Hepatocyte (in vitro differentiated cells): ENCODE measurements around the gene SFT2D2. TPM values are rescaled to one million over a fixed set of nuclear protein-coding genes. Genes with fewer than 3 reads are reported as not detected.

Source experiments
- DNase-seq: peaks from one replicate; pipeline ENCODE4 v3.0.0-alpha.2; 2016; ENCODE audit warnings: low spot score
- H2AFZ ChIP-seq: fragments of 200-600 bp; sonication (generic); 2 replicates; pipeline ENCODE4 v1.6.0; 2016; ENCODE audit warnings: antibody characterized with exemption, mild to moderate bottlenecking
- H3K27ac ChIP-seq: fragments of 200-600 bp; sonication (generic); 2 replicates; pipeline ENCODE4 v1.5.1; 2016; ENCODE audit warnings: mild to moderate bottlenecking
- H3K27me3 ChIP-seq: fragments of 200-600 bp; sonication (generic); 2 replicates; pipeline ENCODE4 v1.6.1; 2016
- H3K36me3 ChIP-seq: fragments of 200-600 bp; sonication (generic); replicated peaks from 2 replicates; pipeline ENCODE4 v1.5.1; 2016; ENCODE audit warnings: low read depth; ENCODE audit not compliant: insufficient read depth
- H3K4me1 ChIP-seq: fragments of 200-600 bp; sonication (generic); 2 replicates; pipeline ENCODE4 v1.5.1; 2016; ENCODE audit warnings: mild to moderate bottlenecking, moderate library complexity; ENCODE audit not compliant: insufficient read depth
- H3K4me2 ChIP-seq: fragments of 200-600 bp; sonication (generic); 2 replicates; pipeline ENCODE4 v1.6.0; 2016
- H3K4me3 ChIP-seq: fragments of 200-600 bp; sonication (generic); 2 replicates; pipeline ENCODE4 v1.5.1; 2016; ENCODE audit warnings: mild to moderate bottlenecking
- H3K79me2 ChIP-seq: fragments of 200-600 bp; sonication (generic); 2 replicates; pipeline ENCODE4 v1.6.0; 2017; ENCODE audit warnings: mild to moderate bottlenecking
- H3K9me2 ChIP-seq: fragments of 200-600 bp; sonication (generic); replicated peaks from 2 replicates; pipeline ENCODE4 v1.6.0; 2017; ENCODE audit warnings: mild to moderate bottlenecking; ENCODE audit not compliant: insufficient read depth
- H3K9me3 ChIP-seq: fragments of 200-600 bp; sonication (generic); 2 replicates; pipeline ENCODE4 v1.5.1; 2016; ENCODE audit warnings: low read depth, mild to moderate bottlenecking
- H4K20me1 ChIP-seq: fragments of 200-600 bp; sonication (generic); 2 replicates; pipeline ENCODE4 v1.6.0; 2016; ENCODE audit warnings: mild to moderate bottlenecking; ENCODE audit not compliant: insufficient read depth, poor library complexity, severe bottlenecking
- EZH2 ChIP-seq: fragments of 200-600 bp; sonication (generic); IDR thresholded peaks from 2 replicates; pipeline ENCODE4 v1.6.1; 2016; ENCODE audit warnings: antibody characterized with exemption, mild to moderate bottlenecking, borderline replicate concordance
- EZH2phosphoT487 ChIP-seq: fragments of 200-600 bp; sonication (generic); IDR thresholded peaks from one replicate; pipeline ENCODE4 v1.6.1; 2018; ENCODE audit warnings: antibody characterized with exemption, mild to moderate bottlenecking, low read depth, moderate library complexity; ENCODE audit not compliant: unreplicated experiment, severe bottlenecking
- WGBS: methylation state at CpG from one replicate; pipeline ENCODE4 v1.1.6; 2016; ENCODE audit warnings: low lambda C conversion rate; ENCODE audit errors: missing lambda C conversion rate; 5-methylcytosine and 5-hydroxymethylcytosine counted together
- polyA plus RNA-seq: library from polyadenylated mRNA; unstranded; fragments of >200 nt; fragmentation: Nextera tagmentation; extraction: Ambion mirVana; gene quantifications from 2 replicates; pipeline ENCODE4 v1.2.1, GENCODE V29; 2016
- total RNA-seq: library from RNA; depleted of rRNA; stranded (reverse); fragments of >200 nt; gene quantifications from 2 replicates; pipeline ENCODE4 v1.2.3, GENCODE V29; 2014
- TF ChIP-seq, protein P1 (sequence below): fragments of 200-600 bp; sonication (generic); IDR thresholded peaks from 2 replicates; pipeline ENCODE4 v1.5.1; 2016; ENCODE audit warnings: antibody characterized with exemption, mild to moderate bottlenecking; ENCODE audit not compliant: poor library complexity

Gene SFT2D2
- total and polyA plus RNA-seq, 2 experiments from 2014 or later = 31.5 to 36.9 TPM

DNA sequence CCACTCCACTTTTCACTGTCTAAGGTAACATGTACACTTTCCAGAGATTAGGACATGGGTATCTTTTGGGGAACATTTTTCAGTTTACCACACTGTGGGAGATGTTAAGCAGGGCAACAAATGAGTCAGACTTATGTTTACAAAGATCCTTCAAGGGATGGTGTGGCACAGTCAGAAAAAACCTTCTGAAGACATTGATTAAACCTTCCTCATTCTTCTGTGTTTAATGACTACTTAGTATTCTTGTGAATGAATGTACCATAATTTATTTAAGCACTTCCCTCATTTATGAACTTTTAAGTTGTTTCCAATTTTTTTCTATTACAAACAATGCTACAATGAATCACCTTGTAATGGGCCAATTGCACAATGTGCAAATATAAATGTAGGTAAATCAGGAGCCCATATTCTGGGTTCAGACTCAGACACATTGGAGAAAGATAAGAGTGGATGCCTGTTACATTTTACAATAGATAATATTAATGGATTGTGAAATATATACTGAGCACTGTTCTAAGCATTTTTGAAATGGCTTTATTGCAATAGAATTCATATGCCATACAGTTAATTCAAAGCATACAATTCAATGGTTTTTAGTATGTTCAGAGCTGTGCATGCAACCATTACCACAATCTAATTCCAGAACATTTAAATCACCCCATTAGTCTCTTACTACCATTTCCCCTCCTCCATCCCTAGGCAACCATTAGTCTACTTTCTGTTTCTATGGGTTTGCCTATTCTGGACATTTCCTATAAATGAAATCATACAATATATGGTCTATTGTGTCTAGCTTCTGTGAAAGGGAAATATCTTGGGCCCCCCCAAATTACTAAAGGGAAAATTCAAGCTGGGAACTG, 1.9 kb upstream of the SFT2D2 start:
- peaks cover 7% of the 10 kb centered on the region for H3K4me1 ChIP-seq
- H3K36me3 ChIP-seq = no peaks in the 10 kb centered on the region
- H3K9me3 ChIP-seq = no peaks in the 10 kb centered on the region
- no peak overlapping the region for H3K4me2 ChIP-seq
- H4K20me1 ChIP-seq = no peaks in the 10 kb centered on the region
- no peak overlapping the region for H3K27ac ChIP-seq
- H3K79me2 ChIP-seq = peaks cover 30% of the 10 kb centered on the region
- no peak overlapping the region for H2AFZ ChIP-seq
- TF ChIP-seq EZH2phosphoT487 = no peak
- TF ChIP-seq, protein P1, sequence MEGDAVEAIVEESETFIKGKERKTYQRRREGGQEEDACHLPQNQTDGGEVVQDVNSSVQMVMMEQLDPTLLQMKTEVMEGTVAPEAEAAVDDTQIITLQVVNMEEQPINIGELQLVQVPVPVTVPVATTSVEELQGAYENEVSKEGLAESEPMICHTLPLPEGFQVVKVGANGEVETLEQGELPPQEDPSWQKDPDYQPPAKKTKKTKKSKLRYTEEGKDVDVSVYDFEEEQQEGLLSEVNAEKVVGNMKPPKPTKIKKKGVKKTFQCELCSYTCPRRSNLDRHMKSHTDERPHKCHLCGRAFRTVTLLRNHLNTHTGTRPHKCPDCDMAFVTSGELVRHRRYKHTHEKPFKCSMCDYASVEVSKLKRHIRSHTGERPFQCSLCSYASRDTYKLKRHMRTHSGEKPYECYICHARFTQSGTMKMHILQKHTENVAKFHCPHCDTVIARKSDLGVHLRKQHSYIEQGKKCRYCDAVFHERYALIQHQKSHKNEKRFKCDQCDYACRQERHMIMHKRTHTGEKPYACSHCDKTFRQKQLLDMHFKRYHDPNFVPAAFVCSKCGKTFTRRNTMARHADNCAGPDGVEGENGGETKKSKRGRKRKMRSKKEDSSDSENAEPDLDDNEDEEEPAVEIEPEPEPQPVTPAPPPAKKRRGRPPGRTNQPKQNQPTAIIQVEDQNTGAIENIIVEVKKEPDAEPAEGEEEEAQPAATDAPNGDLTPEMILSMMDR = no peak
- no peak for TF ChIP-seq EZH2
- no peaks in the 10 kb centered on the region for H3K27me3 ChIP-seq
- DNase-seq = no peak
- H3K9me2 ChIP-seq = no peaks in the 10 kb centered on the region
- H3K4me3 ChIP-seq = no peak overlapping the region

DNA sequence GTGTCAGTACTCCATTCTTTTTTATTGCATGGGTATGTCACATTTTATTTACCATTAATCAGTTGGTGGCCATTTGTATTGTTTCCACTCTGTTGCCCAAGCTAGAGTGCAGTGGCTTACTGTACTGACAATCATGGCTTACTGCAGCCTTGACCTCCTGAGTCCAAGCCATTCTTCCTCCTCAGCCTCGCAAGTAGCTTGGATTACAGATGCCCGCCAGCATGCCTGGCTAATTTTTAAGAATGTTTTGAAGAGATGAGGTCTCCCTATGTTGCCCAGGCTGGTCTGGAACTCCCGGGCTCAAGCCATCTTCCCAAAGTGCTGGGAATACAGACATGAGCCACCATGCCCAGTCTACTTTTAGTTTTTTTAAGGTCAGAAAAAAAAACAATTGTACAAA, 813 bp upstream of the SFT2D2 start:
- Histone ChIP-seq H3K9me3 (no peaks in the 10 kb centered on the region), H3K27ac (peak overlapping the region; percentile 96), H3K79me2 (peaks cover 41% of the 10 kb centered on the region), H3K4me2 (peak overlapping the region; percentile 97), H4K20me1 (no peaks in the 10 kb centered on the region), H3K4me3 (peak overlapping the region; percentile 93), H3K9me2 (no peaks in the 10 kb centered on the region), H3K4me1 (peaks cover 7% of the 10 kb centered on the region), H2AFZ (no peak overlapping the region), H3K27me3 (no peaks in the 10 kb centered on the region), H3K36me3 (no peaks in the 10 kb centered on the region)
- TF ChIP-seq EZH2 = no peak
- TF ChIP-seq, protein P1 = no peak
- TF ChIP-seq EZH2phosphoT487 = no peak
- no peak for DNase-seq
- WGBS = 95% methylated on average over 3 of the region's 3 CpGs

DNA sequence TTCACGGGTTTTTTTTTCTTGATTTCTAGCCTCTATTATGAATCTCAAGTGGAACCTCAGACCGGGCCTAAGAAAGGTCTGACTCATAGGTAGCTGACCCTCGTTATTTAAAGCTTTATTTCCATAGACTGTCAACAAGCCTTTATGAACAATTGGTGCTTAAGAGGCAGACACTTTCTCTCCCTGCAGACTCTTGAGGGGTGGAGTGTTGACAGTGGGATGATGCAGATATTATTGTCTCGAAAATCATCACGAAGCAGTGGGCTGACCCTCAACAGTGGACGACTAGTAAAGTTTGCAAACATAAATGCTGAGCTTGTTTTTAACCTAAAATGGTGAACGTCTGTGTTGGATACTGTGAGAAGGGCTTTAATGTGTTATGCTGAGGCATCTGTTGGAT, 1.8 kb downstream of the SFT2D2 start:
- H3K4me2 ChIP-seq = peak overlapping the region; percentile 97
- H3K79me2 ChIP-seq = peaks cover 64% of the 10 kb centered on the region
- no peak overlapping the region for H3K27ac ChIP-seq
- peaks cover 3% of the 10 kb centered on the region for H4K20me1 ChIP-seq
- no peak overlapping the region for H3K4me3 ChIP-seq
- 58% methylated on average over 7 of the region's 7 CpGs for WGBS
- no peak overlapping the region for H2AFZ ChIP-seq
- no peaks in the 10 kb centered on the region for H3K27me3 ChIP-seq
- H3K9me3 ChIP-seq = no peaks in the 10 kb centered on the region
- no peak for DNase-seq
- peaks cover 7% of the 10 kb centered on the region for H3K4me1 ChIP-seq
- TF ChIP-seq EZH2 (no peak), EZH2phosphoT487 (no peak)
- TF ChIP-seq, protein P1 = no peak
- no peaks in the 10 kb centered on the region for H3K9me2 ChIP-seq
- no peaks in the 10 kb centered on the region for H3K36me3 ChIP-seq
